Gastroesophageal sphincter (tissue), 4 donors: ENCODE results near the gene HUNK. TPM values are rescaled to one million over a fixed set of nuclear protein-coding genes. Genes with fewer than 3 reads are reported as not detected.
A peak's percentile ranks its signal among the peaks of the same experiment; 100 is the strongest.
"Not testable (repeated sequence)": the region's sequence is repeated elsewhere in the genome, so short reads cannot be mapped to it uniquely, and the experiment has no call there.

Experiments
- ATAC-seq: fragments of 150-250 bp; one replicate; pipeline ENCODE4 v1.9.1; 2016; ENCODE audit warnings: mild to moderate bottlenecking, moderate library complexity
- H3K27ac ChIP-seq, 4 donors: fragments of 200-600 bp; sonication (generic) in 3 of 4; 1 replicate in 3 of 4; 2 replicates in 1 of 4; pipeline ENCODE4 v1.5.1; 2016 to 2019
- H3K27me3 ChIP-seq: fragments of 200-600 bp; sonication (generic); one replicate; pipeline ENCODE4 v1.5.1; 2019
- H3K36me3 ChIP-seq, 2 donors: fragments of 200-600 bp; sonication (generic); one replicate each; pipeline ENCODE4 v1.5.1; 2019; ENCODE audit warnings: control low read depth in 1 of 2
- H3K4me1 ChIP-seq, 3 donors: fragments of 200-600 bp; sonication (generic); 1 replicate in 2 of 3; 2 replicates in 1 of 3; pipeline ENCODE4 v1.5.1; 2016 to 2019; ENCODE audit warnings: control low read depth in 2 of 3
- H3K4me3 ChIP-seq, 2 donors: fragments of 200-600 bp; sonication (generic); one replicate each; pipeline ENCODE4 v1.5.1; 2019; ENCODE audit warnings: mild to moderate bottlenecking in 1 of 2, moderate library complexity in 1 of 2
- H3K9me3 ChIP-seq, 3 donors: fragments of 200-600 bp; sonication (generic); one replicate each; pipeline ENCODE4 v1.5.1; 2017 to 2019; ENCODE audit warnings: control low read depth in 2 of 3
- CTCF ChIP-seq, 4 experiments: fragments of 200-600 bp in 2 of 4; fragments of 450-650 bp in 2 of 4; sonication (generic) in 1 of 4; IDR thresholded peaks; one replicate each; pipeline ENCODE4 v1.5.1; 2017 to 2019; ENCODE audit warnings: antibody characterized with exemption in 4 of 4, mild to moderate bottlenecking in 2 of 4, moderate library complexity in 2 of 4
- EP300 ChIP-seq: sonication (generic); formaldehyde crosslinking; IDR thresholded peaks from one replicate; pipeline ENCODE4 v1.6.1; 2017; ENCODE audit warnings: antibody characterized with exemption, mild to moderate bottlenecking
- POLR2A ChIP-seq, 2 donors: fragments of 450-650 bp; IDR thresholded peaks; one replicate each; pipeline ENCODE4 v1.6.1; 2017; ENCODE audit warnings: antibody characterized with exemption in 2 of 2, mild to moderate bottlenecking in 2 of 2, moderate library complexity in 1 of 2
- POLR2AphosphoS5 ChIP-seq: sonication (generic); formaldehyde crosslinking; IDR thresholded peaks from one replicate; pipeline ENCODE4 v1.6.1; 2017; ENCODE audit warnings: antibody characterized with exemption
- WGBS, 2 donors: methylation state at CpG; one replicate each; pipeline ENCODE4 v1.1.5; 2018; ENCODE audit warnings: low coverage in 1 of 2; 5-methylcytosine and 5-hydroxymethylcytosine counted together
- total RNA-seq, 4 donors: library from RNA; depleted of rRNA; stranded (reverse); fragments of >200 nt; gene quantifications; one replicate each; pipeline ENCODE4 v1.1.0, GENCODE V29; 2016

HUNK gene
- total RNA-seq, 4 donors from 2014 or later, result 0.47 to 1.7 (median 0.81) TPM

DNA sequence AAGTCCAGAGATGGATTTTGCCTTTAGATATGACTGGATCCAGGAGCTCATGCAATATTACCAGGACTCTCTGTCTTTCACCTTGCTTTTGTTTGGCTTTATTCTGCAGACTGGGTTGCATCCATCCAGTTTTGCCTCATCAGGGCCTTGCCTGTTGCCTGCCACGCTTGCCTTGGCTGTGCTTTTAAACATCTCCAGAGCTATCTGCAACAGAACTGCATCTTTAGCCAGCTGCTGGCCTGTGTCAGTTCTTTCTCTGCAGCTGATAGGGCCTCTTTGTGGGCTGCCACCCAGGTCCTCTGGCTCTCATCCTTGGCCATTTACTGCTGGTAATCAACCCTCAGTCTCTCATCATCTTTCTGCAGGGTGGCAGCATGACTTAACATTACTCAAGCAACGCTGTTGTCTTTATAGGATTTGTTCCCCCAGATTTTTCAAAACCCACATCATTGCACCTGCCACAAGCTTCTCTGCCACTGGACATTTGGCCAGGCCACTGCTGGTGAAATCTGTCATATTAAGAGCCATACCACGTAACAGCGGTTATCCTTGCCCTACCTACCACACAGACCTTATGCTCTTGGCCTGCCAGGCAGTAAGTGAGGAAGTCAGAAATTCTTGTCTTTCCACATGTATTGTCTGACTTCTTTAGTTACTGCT lies 24.4 kb upstream of the HUNK start:
- ATAC-seq, result peak; percentile 34

GRCh38 chr21:31850886-31851285 lies 21.9 kb upstream of the HUNK start:
- WGBS, 2 donors, result 85 to 100% methylated on average over 4 to 7 of the region's 7 CpGs
- Histone ChIP-seq H3K27me3 (peaks cover 7% of the 10 kb centered on the region), H3K9me3 (no peaks in the 10 kb centered on the region), H3K4me1 (no peaks in the 10 kb centered on the region), H3K36me3 (no peaks in the 10 kb centered on the region), H3K27ac (no peak overlapping the region), H3K4me3 (no peak overlapping the region)
- TF ChIP-seq EP300, result no peak
- ATAC-seq, result no peak

More for the DNA sequence above, 24.4 kb upstream of the HUNK start:
- no peaks in the 10 kb centered on the region for H3K27me3 ChIP-seq
- no peaks in the 10 kb centered on the region for H3K9me3 ChIP-seq
- H3K36me3 ChIP-seq, result no peaks in the 10 kb centered on the region
- WGBS, 2 donors, result 73 to 85% methylated on average over 3 to 4 of the region's 4 CpGs
- no peak for TF ChIP-seq POLR2A (IDR thresholded peaks at IDR 0.05)
- TF ChIP-seq POLR2AphosphoS5, result no peak
- no peak for TF ChIP-seq CTCF (IDR thresholded peaks at IDR 0.05)
- no peak for TF ChIP-seq EP300
- no peaks in the 10 kb centered on the region for H3K4me1 ChIP-seq
- no peak overlapping the region for H3K27ac ChIP-seq
- no peak overlapping the region for H3K4me3 ChIP-seq

GRCh38 chr21:31855180-31855579 lies 17.6 kb upstream of the HUNK start:
- no peaks in the 10 kb centered on the region for H3K9me3 ChIP-seq

DNA sequence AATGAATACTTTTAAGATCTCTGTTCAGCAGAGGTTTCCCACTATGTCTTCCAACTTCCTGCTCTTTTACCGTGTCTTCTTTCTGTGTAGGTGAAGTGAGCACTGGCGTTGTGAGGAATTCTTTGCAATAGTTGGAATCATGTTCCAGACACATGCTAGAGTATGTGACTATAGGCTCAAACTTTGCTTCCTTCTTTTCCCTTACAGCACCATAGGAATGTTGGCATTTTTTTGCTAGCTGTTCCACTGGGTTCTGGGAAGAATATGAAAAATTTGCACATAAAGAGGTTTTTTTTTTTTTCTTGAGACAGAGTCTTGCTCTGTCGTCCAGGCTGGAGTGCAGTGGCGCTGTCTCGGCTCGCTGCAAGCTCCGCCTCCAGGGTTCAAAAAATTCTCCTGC lies 15.7 kb upstream of the HUNK start:
- Histone ChIP-seq H3K4me3 (no peak overlapping the region), H3K4me1 (no peaks in the 10 kb centered on the region), H3K27ac (no peak overlapping the region), H3K9me3 (no peaks in the 10 kb centered on the region), H3K36me3 (no peaks in the 10 kb centered on the region), H3K27me3 (peaks cover 12% of the 10 kb centered on the region)
- ATAC-seq, result no peak
- TF ChIP-seq EP300 (no peak), CTCF (IDR thresholded peaks at IDR 0.05) (no peak), POLR2A (IDR thresholded peaks at IDR 0.05) (no peak), POLR2AphosphoS5 (no peak)
- WGBS, 2 donors, result 64 to 67% methylated on average over 2 to 7 of the region's 7 CpGs

More at GRCh38 chr21:31855180-31855579, 17.6 kb upstream of the HUNK start:
- Histone ChIP-seq H3K36me3 (no peaks in the 10 kb centered on the region), H3K27me3 (peaks cover 7% of the 10 kb centered on the region), H3K4me3 (no peak overlapping the region), H3K4me1 (no peaks in the 10 kb centered on the region), H3K27ac (no peak overlapping the region)
- no peak for ATAC-seq
- TF ChIP-seq POLR2AphosphoS5, result no peak
- no peak for TF ChIP-seq CTCF (IDR thresholded peaks at IDR 0.05)
- no peak for TF ChIP-seq POLR2A (IDR thresholded peaks at IDR 0.05)
- no peak for TF ChIP-seq EP300
- WGBS, 2 donors, result 72 to 82% methylated on average over 3 to 4 of the region's 4 CpGs

GRCh38 chr21:31857631-31858030 lies 15.2 kb upstream of the HUNK start:
- not testable (repeated sequence) for H3K9me3 ChIP-seq, H3K4me1 ChIP-seq, H3K36me3 ChIP-seq, H3K4me3 ChIP-seq, ATAC-seq, H3K27ac ChIP-seq
- 88 to 92% methylated on average over 2 to 5 of the region's 7 CpGs for WGBS, 2 donors
- peaks cover 13% of the 10 kb centered on the region for H3K27me3 ChIP-seq

DNA sequence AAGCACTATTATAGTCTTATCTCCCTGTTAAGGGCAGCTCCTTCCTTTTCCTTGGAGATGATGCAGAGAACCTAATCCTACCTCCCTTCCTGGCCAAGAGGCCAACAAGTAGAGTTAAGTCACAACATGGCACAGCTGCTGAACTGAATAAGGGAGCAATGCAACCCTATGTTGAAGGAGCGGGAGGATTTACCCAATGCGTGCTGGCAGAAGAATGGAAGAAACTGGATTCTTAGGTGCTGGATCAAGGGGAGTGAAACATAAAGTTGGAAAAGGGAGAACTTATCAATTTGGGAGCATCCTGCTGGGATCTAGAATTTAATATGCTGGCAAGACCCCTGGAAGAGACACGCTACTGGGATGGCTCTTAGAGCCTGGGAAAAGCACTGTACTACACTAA lies 12.0 kb upstream of the HUNK start:
- Histone ChIP-seq H3K4me1 (peaks cover 0 to 4% (median 0%) of the 10 kb centered on the region in 3 donors), H3K27me3 (peaks cover 6% of the 10 kb centered on the region), H3K9me3 (no peaks in the 10 kb centered on the region), H3K4me3 (no peak overlapping the region), H3K36me3 (no peaks in the 10 kb centered on the region), H3K27ac (no peak overlapping the region)
- ATAC-seq, result no peak
- 96% methylated on average over 3 of the region's 3 CpGs for WGBS, 2 donors
- TF ChIP-seq POLR2AphosphoS5 (no peak), EP300 (no peak), CTCF (IDR thresholded peaks at IDR 0.05) (no peak), POLR2A (IDR thresholded peaks at IDR 0.05) (no peak)
